K562 (cell line): ENCODE measurements around the gene CEP44. TPM values are rescaled to one million over a fixed set of nuclear protein-coding genes. Genes with fewer than 3 reads are reported as not detected.

Experiments used
- ASH1L ChIP-seq: fragments of 450-650 bp; IDR thresholded peaks from 2 replicates; pipeline ENCODE4 v1.6.1; 2018; ENCODE audit warnings: borderline replicate concordance, mild to moderate bottlenecking, low read depth; ENCODE audit not compliant: partially characterized antibody
- ATF1 ChIP-seq, 2 experiments: fragments of 450-650 bp in 1 of 2; IDR thresholded peaks; 2 replicates each; pipeline ENCODE4 v1.6.1; 2016; ENCODE audit warnings: missing compliant biosample characterization in 1 of 2, missing genetic modification characterization in 1 of 2
- ATF4 ChIP-seq: fragments of 450-650 bp; formaldehyde crosslinking; IDR thresholded peaks from 2 replicates; pipeline ENCODE4 v1.4.0; 2022; ENCODE audit warnings: mild to moderate bottlenecking, moderate library complexity
- E2F3 ChIP-seq: fragments of 250-450 bp; sonication (Bioruptor Pico); IDR thresholded peaks from 2 replicates; pipeline ENCODE4 v1.4.0; 2020; ENCODE audit warnings: mild to moderate bottlenecking
- EWSR1 ChIP-seq: fragments of 450-650 bp; IDR thresholded peaks from 2 replicates; pipeline ENCODE4 v1.6.1; 2018; ENCODE audit warnings: borderline replicate concordance, mild to moderate bottlenecking, low read depth, moderate library complexity; ENCODE audit not compliant: partially characterized antibody
- HES1 ChIP-seq: fragments of 450-650 bp; IDR thresholded peaks from 2 replicates; pipeline ENCODE4 v1.6.1; 2016; ENCODE audit warnings: low read depth, mild to moderate bottlenecking, moderate library complexity
- KLF6 ChIP-seq: fragments of 250-450 bp; sonication (Bioruptor Pico); IDR thresholded peaks from 2 replicates; pipeline ENCODE4 v1.4.0; 2020; ENCODE audit warnings: mild to moderate bottlenecking, moderate library complexity, borderline replicate concordance
- MCM5 ChIP-seq: fragments of 450-650 bp; IDR thresholded peaks from 2 replicates; pipeline ENCODE4 v1.6.1; 2016; ENCODE audit warnings: low read depth
- MECOM ChIP-seq: fragments of 250-450 bp; sonication (Bioruptor Pico); IDR thresholded peaks from 2 replicates; pipeline ENCODE4 v1.8.0; 2022; ENCODE audit warnings: inconsistent platforms
- MIER1 ChIP-seq: fragments of 450-650 bp; IDR thresholded peaks from 2 replicates; pipeline ENCODE4 v1.6.1; 2016; ENCODE audit warnings: antibody characterized with exemption, mild to moderate bottlenecking, low read depth
- NELFE ChIP-seq: IDR thresholded peaks from 2 replicates; pipeline ENCODE4 v1.6.1; 2011; ENCODE audit warnings: mild to moderate bottlenecking; ENCODE audit not compliant: insufficient read depth, insufficient read length
- RBBP5 ChIP-seq: fragments of 200-600 bp; sonication (generic); IDR thresholded peaks from 2 replicates; pipeline ENCODE4 v1.6.1; 2012; ENCODE audit warnings: borderline replicate concordance, mild to moderate bottlenecking, low read length, control low read depth, inconsistent platforms; ENCODE audit not compliant: insufficient read depth, poor library complexity, severe bottlenecking
- RUNX1 ChIP-seq: sonication (generic); IDR thresholded peaks from 2 replicates; pipeline ENCODE4 v1.6.1; 2016; ENCODE audit warnings: antibody characterized with exemption, low read depth
- SMARCA4 ChIP-seq: fragments of 450-650 bp; IDR thresholded peaks from 2 replicates; pipeline ENCODE4 v1.6.1; 2016
- SREBF2 ChIP-seq: sonication (generic); formaldehyde crosslinking; IDR thresholded peaks from 2 replicates; pipeline ENCODE4 v1.4.0; 2020; ENCODE audit warnings: mild to moderate bottlenecking, missing genetic modification reagents
- ZNF384 ChIP-seq: IDR thresholded peaks from 2 replicates; pipeline ENCODE4 v1.6.1; 2012; ENCODE audit warnings: low read depth, low read length, improper control_type of control experiment
- ZNF57 ChIP-seq: fragments of 450-650 bp; formaldehyde crosslinking; IDR thresholded peaks from 2 replicates; pipeline ENCODE4 v1.4.0; 2020; ENCODE audit warnings: mild to moderate bottlenecking, moderate library complexity
- ZNF583 ChIP-seq: fragments of 250-450 bp; sonication (Bioruptor Pico); IDR thresholded peaks from 2 replicates; pipeline ENCODE4 v1.4.0; 2020
- polyA plus RNA-seq, 8 experiments: library from polyadenylated mRNA; depleted of rRNA in 4 of 8; stranded (reverse) in 5 of 8; unstranded in 3 of 8; fragments of >200 nt; fragmentation: Nextera tagmentation in 2 of 8; fragmentation: Illumina TruSeq in 1 of 8; extraction: Ambion mirVana in 2 of 8; extraction: Trizol in 1 of 8; gene quantifications; 2 replicates each; pipeline versions ENCODE4 v1.2.1 to v1.2.3, GENCODE V29; 2011 to 2014; ENCODE audit warnings: inconsistent platforms in 1 of 8, missing spikeins in 1 of 8
- total RNA-seq, 7 experiments: library from RNA; depleted of rRNA in 6 of 7; stranded (reverse); fragments of >200 nt in 6 of 7; fragmentation: Illumina TruSeq in 2 of 7; extraction: Trizol in 2 of 7; gene quantifications; 2 replicates each; pipeline versions ENCODE4 v1.2.1 to v1.2.3, GENCODE V29; 2011 to 2021; ENCODE audit warnings: low replicate concordance in 1 of 7
- TF ChIP-seq, protein P1 (sequence below): fragments of 250-450 bp; sonication (Bioruptor Pico); IDR thresholded peaks from 2 replicates; pipeline ENCODE4 v1.9.0; 2021; ENCODE audit warnings: mild to moderate bottlenecking, inconsistent platforms
- TF ChIP-seq, protein P2 (sequence below): sonication (generic); formaldehyde crosslinking; IDR thresholded peaks from 2 replicates; pipeline ENCODE4 v1.8.1; 2023; ENCODE audit warnings: mild to moderate bottlenecking, missing genetic modification reagents
- TF ChIP-seq, protein P3 (sequence below): sonication (generic); formaldehyde crosslinking; IDR thresholded peaks from 2 replicates; pipeline ENCODE4 v1.8.0; 2022; ENCODE audit warnings: missing genetic modification reagents, mild to moderate bottlenecking, moderate library complexity, borderline replicate concordance

The CEP44 gene
- total and polyA plus RNA-seq, 9 of the 15 experiments (the other 6 are each of a cell fraction or from before 2014, with no cell fraction given), result 19.6 to 45.0 (median 24.4) TPM

DNA sequence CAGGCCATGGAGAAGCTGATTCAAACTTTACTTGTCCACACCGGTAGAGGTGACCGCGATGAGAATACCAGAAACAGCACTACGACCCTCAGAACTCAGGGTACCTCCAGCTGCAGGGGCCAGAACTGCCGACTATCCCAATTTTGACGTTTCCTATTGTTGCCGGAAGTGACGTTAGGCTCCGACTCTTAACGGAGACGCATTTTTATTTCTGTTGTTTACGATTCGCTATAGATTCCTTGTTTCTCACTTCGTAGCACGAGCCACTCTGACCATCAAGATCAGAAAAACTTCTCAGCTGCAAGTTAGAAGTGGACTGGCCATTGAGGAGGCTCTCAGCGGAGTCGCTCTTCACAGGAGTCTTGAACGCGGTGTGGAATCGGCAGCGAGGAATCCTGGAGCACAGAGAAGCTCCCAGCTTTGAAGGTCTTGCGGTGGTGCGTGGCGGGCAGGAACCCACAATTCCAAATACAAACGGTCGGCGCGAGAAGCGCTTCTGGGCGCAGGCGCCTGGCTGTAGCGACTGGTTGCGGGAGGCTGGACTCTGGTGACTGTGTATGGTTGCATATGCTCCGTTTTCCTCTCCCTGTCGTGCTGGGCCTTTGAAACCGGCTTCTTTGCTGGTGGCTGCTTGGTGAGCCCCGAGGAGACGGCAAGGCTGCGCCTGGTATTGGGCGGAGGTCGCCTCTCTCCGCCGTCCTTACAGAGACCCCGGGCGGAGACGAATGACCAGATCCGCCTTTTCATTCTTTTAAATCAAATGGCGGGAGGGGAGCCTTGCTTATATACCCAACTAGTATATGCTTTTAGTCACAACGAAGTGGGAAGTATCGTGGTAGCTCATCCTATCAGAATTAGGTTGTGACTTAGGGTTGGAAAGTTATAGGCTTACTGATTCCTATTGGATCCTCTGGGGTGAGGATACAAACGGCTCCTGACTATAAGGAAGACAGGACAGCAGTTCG is at the start of gene CEP44, which contains the start of gene FBXO8 (continued):
- TF ChIP-seq ZNF57 (CRISPR knock-in tag) (no peak), SREBF2 (CRISPR knock-in tag) (peak; percentile 29; the same call in 1 of the 2 replicates), MIER1 (no peak), ASH1L (no peak), HES1 (no peak), E2F3 (no peak), ATF4 (CRISPR knock-in tag) (no peak), RUNX1 (no peak), SMARCA4 (no peak), MCM5 (no peak), RBBP5 (peak; percentile 90), ATF1 (CRISPR knock-in tag; IDR thresholded peaks at IDR 0.05) (no peak), ATF1 (tag; IDR thresholded peaks at IDR 0.05) (peak; percentile 98), KLF6 (CRISPR knock-in tag) (no peak), EWSR1 (no peak), MECOM (CRISPR knock-in tag) (0 out of 2 replicates have a peak, but pooled peaks have one; percentile 41), NELFE (no peak), ZNF583 (CRISPR knock-in tag) (no peak), ZNF384 (no peak)
- TF ChIP-seq, protein P1, sequence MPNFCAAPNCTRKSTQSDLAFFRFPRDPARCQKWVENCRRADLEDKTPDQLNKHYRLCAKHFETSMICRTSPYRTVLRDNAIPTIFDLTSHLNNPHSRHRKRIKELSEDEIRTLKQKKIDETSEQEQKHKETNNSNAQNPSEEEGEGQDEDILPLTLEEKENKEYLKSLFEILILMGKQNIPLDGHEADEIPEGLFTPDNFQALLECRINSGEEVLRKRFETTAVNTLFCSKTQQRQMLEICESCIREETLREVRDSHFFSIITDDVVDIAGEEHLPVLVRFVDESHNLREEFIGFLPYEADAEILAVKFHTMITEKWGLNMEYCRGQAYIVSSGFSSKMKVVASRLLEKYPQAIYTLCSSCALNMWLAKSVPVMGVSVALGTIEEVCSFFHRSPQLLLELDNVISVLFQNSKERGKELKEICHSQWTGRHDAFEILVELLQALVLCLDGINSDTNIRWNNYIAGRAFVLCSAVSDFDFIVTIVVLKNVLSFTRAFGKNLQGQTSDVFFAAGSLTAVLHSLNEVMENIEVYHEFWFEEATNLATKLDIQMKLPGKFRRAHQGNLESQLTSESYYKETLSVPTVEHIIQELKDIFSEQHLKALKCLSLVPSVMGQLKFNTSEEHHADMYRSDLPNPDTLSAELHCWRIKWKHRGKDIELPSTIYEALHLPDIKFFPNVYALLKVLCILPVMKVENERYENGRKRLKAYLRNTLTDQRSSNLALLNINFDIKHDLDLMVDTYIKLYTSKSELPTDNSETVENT, result peak; percentile 72; the same call in 1 of the 2 replicates
- TF ChIP-seq, protein P2, sequence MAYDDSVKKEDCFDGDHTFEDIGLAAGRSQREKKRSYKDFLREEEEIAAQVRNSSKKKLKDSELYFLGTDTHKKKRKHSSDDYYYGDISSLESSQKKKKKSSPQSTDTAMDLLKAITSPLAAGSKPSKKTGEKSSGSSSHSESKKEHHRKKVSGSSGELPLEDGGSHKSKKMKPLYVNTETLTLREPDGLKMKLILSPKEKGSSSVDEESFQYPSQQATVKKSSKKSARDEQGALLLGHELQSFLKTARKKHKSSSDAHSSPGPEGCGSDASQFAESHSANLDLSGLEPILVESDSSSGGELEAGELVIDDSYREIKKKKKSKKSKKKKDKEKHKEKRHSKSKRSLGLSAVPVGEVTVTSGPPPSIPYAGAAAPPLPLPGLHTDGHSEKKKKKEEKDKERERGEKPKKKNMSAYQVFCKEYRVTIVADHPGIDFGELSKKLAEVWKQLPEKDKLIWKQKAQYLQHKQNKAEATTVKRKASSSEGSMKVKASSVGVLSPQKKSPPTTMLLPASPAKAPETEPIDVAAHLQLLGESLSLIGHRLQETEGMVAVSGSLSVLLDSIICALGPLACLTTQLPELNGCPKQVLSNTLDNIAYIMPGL (CRISPR knock-in tag), result 0 out of 2 replicates have a peak, but pooled peaks have one; percentile 61
- TF ChIP-seq, protein P3, sequence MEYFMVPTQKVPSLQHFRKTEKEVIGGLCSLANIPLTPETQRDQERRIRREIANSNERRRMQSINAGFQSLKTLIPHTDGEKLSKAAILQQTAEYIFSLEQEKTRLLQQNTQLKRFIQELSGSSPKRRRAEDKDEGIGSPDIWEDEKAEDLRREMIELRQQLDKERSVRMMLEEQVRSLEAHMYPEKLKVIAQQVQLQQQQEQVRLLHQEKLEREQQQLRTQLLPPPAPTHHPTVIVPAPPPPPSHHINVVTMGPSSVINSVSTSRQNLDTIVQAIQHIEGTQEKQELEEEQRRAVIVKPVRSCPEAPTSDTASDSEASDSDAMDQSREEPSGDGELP (CRISPR knock-in tag), result peak; percentile 87; the same call in 1 of the 2 replicates
